ENCODE measurements around the gene GTF2A2.

- TF ChIP-seq CTCF (IDR thresholded peaks at IDR 0.05 in 2 of 3, conservative IDR thresholded peaks at IDR 0.05 in 1 of 3; ENCODE audit: borderline replicate concordance in 1 of 3, insufficient read depth in 1 of 3, low read depth in 2 of 3, low read length in 2 of 3) (no peak), FOSL1 (IDR thresholded peaks at IDR 0.05; ENCODE audit: low read depth) (no peak), MAX (IDR thresholded peaks at IDR 0.05) (no peak; the same call in 1 of the 2 replicates), ATF3 (IDR thresholded peaks at IDR 0.05) (no peak), TCF7L2 (IDR thresholded peaks at IDR 0.05; ENCODE audit: borderline replicate concordance, extremely low read depth, insufficient read depth, insufficient read length) (no peak), POLR2A (IDR thresholded peaks at IDR 0.05; ENCODE audit: borderline replicate concordance, extremely low read depth, insufficient read depth, insufficient read length) (no peak), ZBTB33 (IDR thresholded peaks at IDR 0.05; ENCODE audit: extremely low read depth, insufficient replicate concordance, low read length) (no peak), EZH2 (IDR thresholded peaks at IDR 0.05) (no peak), POLR2AphosphoS5 (IDR thresholded peaks at IDR 0.05; ENCODE audit: low read depth, low read length) (no peak)
Measured at GRCh38 chr15:59688423-59688781, 31.1 kb upstream of the GTF2A2 start.
